Measurements from ENCODE around the gene ELP2.

The ELP2 gene

GRCh38 chr18:36128530-36128870, 1.2 kb upstream of the ELP2 start:
- Histone ChIP-seq H4K20me1 (ENCODE audit: insufficient read depth, low read length) (peaks cover 26% of the 10 kb centered on the region; the same call in 1 of the 2 replicates), H3K9me3 (ENCODE audit: insufficient read depth, low read length, severe bottlenecking) (no peaks in the 10 kb centered on the region), H3K4me3 (ENCODE audit: low read depth in 1 of 2, low read length in 2 of 2) (peak overlapping the region; percentile 66 to 93), H3K27ac (ENCODE audit: low read length) (peak overlapping the region; percentile 99), H3K79me2 (ENCODE audit: insufficient read depth, low read length) (peaks cover 80% of the 10 kb centered on the region), H2AFZ (ENCODE audit: low read depth, low read length) (peak overlapping the region; percentile 84), H3K27me3 (ENCODE audit: insufficient read depth, low read length, poor library complexity) (no peaks in the 10 kb centered on the region), H3K36me3 (ENCODE audit: insufficient read depth, low read length) (peaks cover 35% of the 10 kb centered on the region), H3K9ac (ENCODE audit: low read depth, low read length) (peak overlapping the region; percentile 99), H3K4me1 (ENCODE audit: insufficient read depth, low read length) (peaks cover 52% of the 10 kb centered on the region), H3K4me2 (ENCODE audit: insufficient read depth, low read length) (peak overlapping the region; percentile 72)
- peak; percentile 24 for DNase-seq
- no peak for TF ChIP-seq EZH2 (IDR thresholded peaks at IDR 0.05; ENCODE audit: borderline replicate concordance, low read depth, low read length, severe bottlenecking)
- TF ChIP-seq, protein P1, sequence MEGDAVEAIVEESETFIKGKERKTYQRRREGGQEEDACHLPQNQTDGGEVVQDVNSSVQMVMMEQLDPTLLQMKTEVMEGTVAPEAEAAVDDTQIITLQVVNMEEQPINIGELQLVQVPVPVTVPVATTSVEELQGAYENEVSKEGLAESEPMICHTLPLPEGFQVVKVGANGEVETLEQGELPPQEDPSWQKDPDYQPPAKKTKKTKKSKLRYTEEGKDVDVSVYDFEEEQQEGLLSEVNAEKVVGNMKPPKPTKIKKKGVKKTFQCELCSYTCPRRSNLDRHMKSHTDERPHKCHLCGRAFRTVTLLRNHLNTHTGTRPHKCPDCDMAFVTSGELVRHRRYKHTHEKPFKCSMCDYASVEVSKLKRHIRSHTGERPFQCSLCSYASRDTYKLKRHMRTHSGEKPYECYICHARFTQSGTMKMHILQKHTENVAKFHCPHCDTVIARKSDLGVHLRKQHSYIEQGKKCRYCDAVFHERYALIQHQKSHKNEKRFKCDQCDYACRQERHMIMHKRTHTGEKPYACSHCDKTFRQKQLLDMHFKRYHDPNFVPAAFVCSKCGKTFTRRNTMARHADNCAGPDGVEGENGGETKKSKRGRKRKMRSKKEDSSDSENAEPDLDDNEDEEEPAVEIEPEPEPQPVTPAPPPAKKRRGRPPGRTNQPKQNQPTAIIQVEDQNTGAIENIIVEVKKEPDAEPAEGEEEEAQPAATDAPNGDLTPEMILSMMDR (IDR thresholded peaks at IDR 0.05; ENCODE audit: borderline replicate concordance, extremely low read depth, low read length, poor library complexity, severe bottlenecking), result no peak
- no peak for ATAC-seq (ENCODE audit: insufficient read depth, low read depth)

DNA sequence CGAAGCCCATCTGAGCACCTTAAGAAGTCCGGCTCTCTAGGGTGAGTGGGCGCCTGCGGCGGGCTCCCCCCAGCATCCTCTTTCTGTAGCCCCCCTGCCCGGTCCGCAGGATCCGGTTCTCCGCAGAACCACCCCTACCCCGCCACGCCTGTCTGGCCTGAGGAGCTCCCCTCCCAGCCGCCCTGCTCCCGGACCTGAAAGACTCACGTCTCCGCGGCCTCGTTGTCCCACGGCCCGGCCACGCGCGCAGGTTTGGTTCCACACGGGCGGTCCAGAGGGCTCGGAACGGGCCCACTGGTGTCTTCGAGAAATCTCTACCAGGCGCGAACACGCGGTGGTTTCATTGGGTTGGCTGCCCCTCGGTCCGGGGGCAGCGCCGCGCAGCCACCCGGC, 796 bp upstream of the ELP2 start:
- Histone ChIP-seq H3K27me3 (ENCODE audit: insufficient read depth, low read length, poor library complexity) (no peaks in the 10 kb centered on the region), H3K4me3 (ENCODE audit: low read depth in 1 of 2, low read length in 2 of 2) (peak overlapping the region; percentile 66 to 93), H3K27ac (ENCODE audit: low read length) (peak overlapping the region; percentile 99), H3K9ac (ENCODE audit: low read depth, low read length) (peak overlapping the region; percentile 99), H3K4me1 (ENCODE audit: insufficient read depth, low read length) (peaks cover 53% of the 10 kb centered on the region), H2AFZ (ENCODE audit: low read depth, low read length) (peak overlapping the region; percentile 84), H4K20me1 (ENCODE audit: insufficient read depth, low read length) (peaks cover 28% of the 10 kb centered on the region; the same call in 1 of the 2 replicates), H3K9me3 (ENCODE audit: insufficient read depth, low read length, severe bottlenecking) (no peaks in the 10 kb centered on the region), H3K79me2 (ENCODE audit: insufficient read depth, low read length) (peaks cover 84% of the 10 kb centered on the region), H3K4me2 (ENCODE audit: insufficient read depth, low read length) (peak overlapping the region; percentile 72), H3K36me3 (ENCODE audit: insufficient read depth, low read length) (peaks cover 34% of the 10 kb centered on the region)
- no peak for TF ChIP-seq EZH2 (IDR thresholded peaks at IDR 0.05; ENCODE audit: borderline replicate concordance, low read depth, low read length, severe bottlenecking)
- TF ChIP-seq, protein P1 (IDR thresholded peaks at IDR 0.05; ENCODE audit: borderline replicate concordance, extremely low read depth, low read length, poor library complexity, severe bottlenecking), result no peak
- ATAC-seq (ENCODE audit: insufficient read depth, low read depth) (peak; percentile 8; the same call in 2 of the 3 replicates), DNase-seq (no peak)

DNA sequence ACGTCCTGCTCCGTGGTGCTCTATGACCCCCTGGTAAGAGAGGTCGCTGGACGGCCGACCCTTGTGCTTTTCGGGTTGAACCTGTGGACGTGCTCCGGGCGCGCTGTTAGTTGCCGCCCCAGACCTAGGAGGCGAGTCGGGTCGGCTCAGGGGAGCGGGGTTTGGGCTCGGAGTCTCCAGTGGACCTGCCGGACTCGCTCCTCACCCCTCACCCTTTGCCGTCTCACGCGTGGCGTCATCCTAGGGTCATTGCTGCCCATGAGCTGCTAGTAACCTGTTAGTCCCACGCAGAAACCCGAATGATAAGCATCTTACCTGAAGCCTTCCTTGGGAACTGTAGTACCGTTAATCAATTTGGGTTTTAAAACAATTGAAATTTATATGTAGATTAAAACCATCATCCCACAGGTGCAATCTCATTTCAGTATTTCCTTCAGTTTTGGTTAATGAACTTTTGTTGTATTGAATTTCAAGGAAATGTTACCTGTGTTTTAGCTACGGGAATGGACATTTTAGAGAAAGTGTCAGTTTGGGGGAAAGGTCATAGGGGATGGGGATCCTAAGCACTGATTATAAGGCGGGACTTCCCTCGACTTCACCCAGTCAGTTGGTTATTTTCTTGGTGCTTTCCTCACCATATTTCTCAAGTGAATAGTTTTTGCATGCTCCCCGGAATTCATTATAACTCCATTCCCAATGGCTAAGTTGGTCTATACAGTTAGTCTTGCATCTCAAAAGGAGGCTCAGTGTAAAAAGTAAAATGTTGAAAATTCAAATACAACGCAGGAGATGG, 536 bp downstream of the ELP2 start:
- H3K27ac ChIP-seq (ENCODE audit: low read length), result peak overlapping the region; percentile 99
- peaks cover 55% of the 10 kb centered on the region for H3K4me1 ChIP-seq (ENCODE audit: insufficient read depth, low read length)
- H4K20me1 ChIP-seq (ENCODE audit: insufficient read depth, low read length), result peaks cover 29% of the 10 kb centered on the region; the same call in 1 of the 2 replicates
- H3K27me3 ChIP-seq (ENCODE audit: insufficient read depth, low read length, poor library complexity), result no peaks in the 10 kb centered on the region
- ATAC-seq (ENCODE audit: insufficient read depth, low read depth) (peak; percentile 5), DNase-seq (no peak)
- no peaks in the 10 kb centered on the region for H3K9me3 ChIP-seq (ENCODE audit: insufficient read depth, low read length, severe bottlenecking)
- peak overlapping the region; percentile 66 to 93 for H3K4me3 ChIP-seq (ENCODE audit: low read depth in 1 of 2, low read length in 2 of 2)
- peaks cover 97% of the 10 kb centered on the region for H3K79me2 ChIP-seq (ENCODE audit: insufficient read depth, low read length)
- peak overlapping the region; percentile 99 for H3K9ac ChIP-seq (ENCODE audit: low read depth, low read length)
- H3K36me3 ChIP-seq (ENCODE audit: insufficient read depth, low read length), result peaks cover 34% of the 10 kb centered on the region
- H2AFZ ChIP-seq (ENCODE audit: low read depth, low read length), result peak overlapping the region; percentile 96
- peak overlapping the region; percentile 72 for H3K4me2 ChIP-seq (ENCODE audit: insufficient read depth, low read length)
- TF ChIP-seq EZH2 (IDR thresholded peaks at IDR 0.05; ENCODE audit: borderline replicate concordance, low read depth, low read length, severe bottlenecking), result no peak
- TF ChIP-seq, protein P1 (IDR thresholded peaks at IDR 0.05; ENCODE audit: borderline replicate concordance, extremely low read depth, low read length, poor library complexity, severe bottlenecking), result no peak

Measured in DND-41 (cell line).